ENCODE measurements around the gene RCBTB1. TPM values are rescaled to one million over a fixed set of nuclear protein-coding genes. Genes with fewer than 3 reads are reported as not detected.
A peak's percentile ranks its signal among the peaks of the same experiment; 100 is the strongest.
"Not testable (repeated sequence)": the region's sequence is repeated elsewhere in the genome, so short reads cannot be mapped to it uniquely, and the experiment has no call there.

The RCBTB1 gene
- total RNA-seq, 3 donors from 2014 or later (not counting 1 experiment from before 2014, with no cell fraction given): 19.7 to 28.5 (median 28.4) TPM

DNA sequence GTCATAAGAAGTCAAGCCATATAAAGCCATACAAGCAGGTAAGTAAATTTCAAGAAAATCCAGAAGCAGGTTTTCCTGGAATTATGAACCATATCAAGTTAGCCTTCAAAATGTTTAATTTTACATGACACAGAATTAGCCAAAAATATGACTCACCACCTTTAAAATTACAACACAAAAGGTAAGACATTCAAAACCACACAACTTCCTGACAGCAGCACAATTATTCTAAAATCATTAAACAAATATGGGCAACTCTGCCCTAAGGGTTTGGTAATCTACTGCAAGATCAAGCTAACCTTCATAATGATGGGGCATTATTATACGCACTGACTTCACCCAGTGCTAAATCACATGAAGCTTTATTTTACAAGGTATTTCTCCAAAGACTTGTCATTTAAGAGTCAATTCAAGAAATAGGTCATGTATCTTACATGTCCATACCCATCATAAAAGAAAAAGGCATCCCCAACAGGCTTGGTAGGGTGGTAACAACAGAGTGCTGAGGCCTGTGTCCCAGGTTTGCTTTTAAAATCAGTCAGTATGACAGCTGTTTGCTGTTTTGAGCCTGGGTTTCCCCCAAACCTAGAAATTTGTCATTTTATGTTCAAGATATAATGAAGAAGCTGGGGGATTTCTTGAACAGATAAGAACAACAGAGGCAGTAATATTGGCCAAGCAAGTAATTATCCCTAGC lies 15.2 kb downstream of the RCBTB1 start:
- no peak overlapping the region for H3K4me3 ChIP-seq (ENCODE audit: low read length)
- Mint-ChIP-seq H3K27me3 (ENCODE audit: low read depth in 2 of 2) (no peaks in the 10 kb centered on the region), H3K4me3 (no peak overlapping the region), H3K4me1 (peaks cover 8 to 27% of the 10 kb centered on the region in 2 donors), H3K9me3 (no peaks in the 10 kb centered on the region), H3K36me3 (no peaks in the 10 kb centered on the region), H3K27ac (peak overlapping the region in 1 of 2 donors; percentile 9)
- H3K9me3 ChIP-seq (ENCODE audit: control insufficient read depth, insufficient read depth, low read length): no peaks in the 10 kb centered on the region
- H3K27ac ChIP-seq (ENCODE audit: low read length): no peak overlapping the region
- no peaks in the 10 kb centered on the region for H3K27me3 ChIP-seq (ENCODE audit: control insufficient read depth, insufficient read depth, low read length)
- DNase-seq (peak in 1 of 2 donors; percentile 18), ATAC-seq (no peak)
- intact Hi-C loops (cut with micrococcal nuclease): no loop called here
- 67% methylated on average over 1 of the region's 1 CpG for WGBS (ENCODE audit: insufficient coverage)
- TF ChIP-seq, protein P1, sequence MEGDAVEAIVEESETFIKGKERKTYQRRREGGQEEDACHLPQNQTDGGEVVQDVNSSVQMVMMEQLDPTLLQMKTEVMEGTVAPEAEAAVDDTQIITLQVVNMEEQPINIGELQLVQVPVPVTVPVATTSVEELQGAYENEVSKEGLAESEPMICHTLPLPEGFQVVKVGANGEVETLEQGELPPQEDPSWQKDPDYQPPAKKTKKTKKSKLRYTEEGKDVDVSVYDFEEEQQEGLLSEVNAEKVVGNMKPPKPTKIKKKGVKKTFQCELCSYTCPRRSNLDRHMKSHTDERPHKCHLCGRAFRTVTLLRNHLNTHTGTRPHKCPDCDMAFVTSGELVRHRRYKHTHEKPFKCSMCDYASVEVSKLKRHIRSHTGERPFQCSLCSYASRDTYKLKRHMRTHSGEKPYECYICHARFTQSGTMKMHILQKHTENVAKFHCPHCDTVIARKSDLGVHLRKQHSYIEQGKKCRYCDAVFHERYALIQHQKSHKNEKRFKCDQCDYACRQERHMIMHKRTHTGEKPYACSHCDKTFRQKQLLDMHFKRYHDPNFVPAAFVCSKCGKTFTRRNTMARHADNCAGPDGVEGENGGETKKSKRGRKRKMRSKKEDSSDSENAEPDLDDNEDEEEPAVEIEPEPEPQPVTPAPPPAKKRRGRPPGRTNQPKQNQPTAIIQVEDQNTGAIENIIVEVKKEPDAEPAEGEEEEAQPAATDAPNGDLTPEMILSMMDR (IDR thresholded peaks at IDR 0.05): no peak
- peaks cover 4% of the 10 kb centered on the region for H3K4me1 ChIP-seq (ENCODE audit: control insufficient read depth, insufficient read depth, low read length)
- H3K36me3 ChIP-seq (ENCODE audit: control insufficient read depth, insufficient read depth, low read length): peaks cover 12% of the 10 kb centered on the region

DNA sequence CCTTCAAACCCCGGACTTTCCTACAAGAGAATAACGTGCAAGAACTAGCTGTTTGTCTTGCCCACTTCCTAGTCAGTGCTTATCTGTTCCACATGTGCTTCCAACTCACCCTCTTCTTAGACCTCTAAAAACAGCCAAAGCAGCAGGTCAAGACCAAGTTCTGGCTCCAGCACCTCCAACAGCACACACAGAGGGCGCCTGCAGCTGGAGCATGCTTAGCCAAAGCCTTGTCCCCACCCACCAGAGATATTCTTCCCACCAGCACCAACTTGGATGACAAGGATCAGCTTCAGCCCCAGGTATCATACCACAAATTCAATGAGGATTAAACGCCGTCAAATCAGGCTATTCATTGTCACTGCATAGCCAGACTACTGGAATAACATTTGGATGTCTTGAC lies 17.9 kb downstream of the RCBTB1 start:
- no peak overlapping the region for H3K4me3 ChIP-seq (ENCODE audit: low read length)
- no peaks in the 10 kb centered on the region for H3K27me3 ChIP-seq (ENCODE audit: control insufficient read depth, insufficient read depth, low read length)
- TF ChIP-seq, protein P1 (IDR thresholded peaks at IDR 0.05): no peak
- WGBS (ENCODE audit: insufficient coverage): 79% methylated on average over 4 of the region's 5 CpGs
- Mint-ChIP-seq H3K4me3 (no peak overlapping the region), H3K27ac (no peak overlapping the region), H3K27me3 (ENCODE audit: low read depth in 2 of 2) (no peaks in the 10 kb centered on the region), H3K36me3 (no peaks in the 10 kb centered on the region), H3K9me3 (no peaks in the 10 kb centered on the region), H3K4me1 (peaks cover 8 to 22% of the 10 kb centered on the region in 2 donors)
- intact Hi-C loops (cut with micrococcal nuclease): no loop called here
- H3K36me3 ChIP-seq (ENCODE audit: control insufficient read depth, insufficient read depth, low read length): peaks cover 19% of the 10 kb centered on the region
- no peak overlapping the region for H3K27ac ChIP-seq (ENCODE audit: low read length)
- no peak for DNase-seq
- ATAC-seq: no peak
- peaks cover 4% of the 10 kb centered on the region for H3K4me1 ChIP-seq (ENCODE audit: control insufficient read depth, insufficient read depth, low read length)
- H3K9me3 ChIP-seq (ENCODE audit: control insufficient read depth, insufficient read depth, low read length): no peaks in the 10 kb centered on the region

DNA sequence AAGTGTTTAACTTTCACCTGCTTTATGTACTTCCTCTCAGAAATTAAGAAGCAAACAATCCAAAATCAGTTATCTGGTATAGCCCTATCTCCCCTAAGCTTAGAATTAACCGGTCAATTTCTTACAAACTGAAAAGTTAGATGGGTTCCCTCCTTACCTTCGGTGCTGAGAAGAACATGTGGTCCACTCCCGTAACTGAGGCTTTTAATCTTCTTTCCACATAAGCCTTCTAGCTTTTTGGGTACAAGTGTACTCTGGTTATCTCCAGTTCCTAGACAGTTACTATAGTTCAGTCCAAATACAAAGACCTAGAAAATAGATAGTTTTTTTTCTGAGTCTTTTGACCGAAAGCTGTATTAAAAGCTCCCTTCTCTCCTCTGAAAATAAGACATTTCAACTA lies 18.9 kb downstream of the RCBTB1 start:
- Histone ChIP-seq H3K4me3 (ENCODE audit: low read length) (no peak overlapping the region), H3K36me3 (ENCODE audit: control insufficient read depth, insufficient read depth, low read length) (peaks cover 19% of the 10 kb centered on the region), H3K27me3 (ENCODE audit: control insufficient read depth, insufficient read depth, low read length) (no peaks in the 10 kb centered on the region), H3K27ac (ENCODE audit: low read length) (no peak overlapping the region), H3K9me3 (ENCODE audit: control insufficient read depth, insufficient read depth, low read length) (no peaks in the 10 kb centered on the region), H3K4me1 (ENCODE audit: control insufficient read depth, insufficient read depth, low read length) (peaks cover 4% of the 10 kb centered on the region)
- intact Hi-C loops (cut with micrococcal nuclease): no loop called here
- TF ChIP-seq, protein P1 (IDR thresholded peaks at IDR 0.05): no peak
- no peak overlapping the region for H3K4me3 Mint-ChIP-seq
- no peaks in the 10 kb centered on the region for H3K27me3 Mint-ChIP-seq (ENCODE audit: low read depth in 2 of 2)
- H3K9me3 Mint-ChIP-seq: no peaks in the 10 kb centered on the region
- 100% methylated on average over 3 of the region's 4 CpGs for WGBS (ENCODE audit: insufficient coverage)
- ATAC-seq: no peak
- H3K36me3 Mint-ChIP-seq: no peaks in the 10 kb centered on the region
- H3K27ac Mint-ChIP-seq: no peak overlapping the region
- DNase-seq: no peak
- H3K4me1 Mint-ChIP-seq: peaks cover 8 to 22% of the 10 kb centered on the region in 2 donors

DNA sequence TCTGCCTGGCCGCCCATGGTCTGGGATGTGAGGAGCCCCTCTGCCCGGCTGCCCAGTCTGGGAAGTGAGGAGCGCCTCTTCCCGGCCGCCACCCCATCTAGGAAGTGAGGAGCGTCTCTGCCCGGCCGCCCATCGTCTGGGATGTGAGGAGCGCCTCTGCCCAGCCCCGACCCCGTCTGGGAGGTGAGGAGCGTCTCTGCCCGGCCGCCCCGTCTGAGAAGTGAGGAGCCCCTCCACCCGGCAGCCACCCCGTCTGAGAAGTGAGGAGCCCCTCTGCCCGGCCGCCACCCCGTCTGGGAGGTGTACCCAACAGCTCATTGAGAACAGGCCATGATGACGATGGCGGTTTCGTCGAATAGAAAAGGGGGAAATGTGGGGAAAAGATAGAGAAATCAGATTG lies 19.9 kb downstream of the RCBTB1 start:
- H3K27ac Mint-ChIP-seq; ATAC-seq; DNase-seq; H3K4me1 ChIP-seq (ENCODE audit: control insufficient read depth, insufficient read depth, low read length); intact Hi-C loops (cut with micrococcal nuclease); H3K27me3 Mint-ChIP-seq (ENCODE audit: low read depth in 2 of 2); H3K4me3 Mint-ChIP-seq; H3K27ac ChIP-seq (ENCODE audit: low read length); H3K4me3 ChIP-seq (ENCODE audit: low read length); H3K36me3 Mint-ChIP-seq; H3K9me3 Mint-ChIP-seq; H3K27me3 ChIP-seq (ENCODE audit: control insufficient read depth, insufficient read depth, low read length); H3K9me3 ChIP-seq (ENCODE audit: control insufficient read depth, insufficient read depth, low read length): not testable (repeated sequence)
- peaks cover 8 to 21% of the 10 kb centered on the region in 2 donors for H3K4me1 Mint-ChIP-seq
- peaks cover 20% of the 10 kb centered on the region for H3K36me3 ChIP-seq (ENCODE audit: control insufficient read depth, insufficient read depth, low read length)
- WGBS (ENCODE audit: insufficient coverage): 97% methylated on average over 12 of the region's 25 CpGs

Measured in natural killer cell (primary cell).